Ovary (tissue), 9 donors: ENCODE measurements around the gene B9D1. TPM values are rescaled to one million over a fixed set of nuclear protein-coding genes. Genes with fewer than 3 reads are reported as not detected.

Source experiments
- DNase-seq, 5 donors: peaks; one replicate each; pipeline ENCODE4 v3.0.0-alpha.2; 2019 to 2020
- H3K27ac ChIP-seq, 2 donors: fragments of 200-600 bp; one replicate each; pipeline versions ENCODE4 v1.5.1 to v1.8.0; 2019 to 2022
- H3K27me3 ChIP-seq: fragments of 200-600 bp; one replicate; pipeline ENCODE4 v1.8.0; 2022
- H3K36me3 ChIP-seq: fragments of 200-600 bp; sonication (generic); one replicate; pipeline ENCODE4 v1.5.1; 2019
- H3K4me1 ChIP-seq: one replicate; pipeline ENCODE4 v1.8.1; 2013; ENCODE audit warnings: mild to moderate bottlenecking, moderate library complexity; ENCODE audit not compliant: insufficient read depth
- H3K4me3 ChIP-seq: fragments of 200-600 bp; sonication (generic); one replicate; pipeline ENCODE4 v1.5.1; 2017
- H3K9me3 ChIP-seq, 2 donors: fragments of 200-600 bp in 1 of 2; sonication (generic) in 1 of 2; one replicate each; pipeline versions ENCODE4 v1.5.1 to v1.8.1; 2013 to 2019; ENCODE audit warnings: mild to moderate bottlenecking in 1 of 2, moderate library complexity in 1 of 2
- CTCF ChIP-seq, 3 donors: fragments of 450-650 bp in 2 of 3; fragments of 200-600 bp in 1 of 3; IDR thresholded peaks; one replicate each; pipeline versions ENCODE4 v1.5.1 to v1.8.0; 2016 to 2022; ENCODE audit warnings: antibody characterized with exemption in 3 of 3, mild to moderate bottlenecking in 1 of 3
- EP300 ChIP-seq: sonication (generic); formaldehyde crosslinking; IDR thresholded peaks from one replicate; pipeline ENCODE4 v1.6.1; 2017; ENCODE audit warnings: antibody characterized with exemption
- POLR2A ChIP-seq: fragments of 450-650 bp; IDR thresholded peaks from one replicate; pipeline ENCODE4 v1.6.1; 2017; ENCODE audit warnings: antibody characterized with exemption, mild to moderate bottlenecking, moderate library complexity
- WGBS, 3 donors: extraction: QIAGEN DNeasy Blood & Tissue Kit in 1 of 3; methylation state at CpG; one replicate each; pipeline versions ENCODE4 v1.1.5 to v1.1.7; 2013 to 2017; 5-methylcytosine and 5-hydroxymethylcytosine counted together
- intact Hi-C, 4 donors: fragments of 100-400 bp; cut with DNase I; formaldehyde crosslinking; loops; one replicate each; pipeline versions ENCODE4 v1.11.0 to v1.15.1; 2022 to 2023
- polyA plus RNA-seq, 2 donors: library from polyadenylated mRNA; stranded (reverse); fragments of 200-250 nt in 1 of 2; fragments of 350-450 nt in 1 of 2; fragmentation: Illumina TruSeq in 1 of 2; extraction: RNeasy Lipid Tissue Mini Kit (QIAGEN cat#74804) in 1 of 2; gene quantifications; one replicate each; pipeline ENCODE4 v1.2.3, GENCODE V29; 2013 to 2014
- total RNA-seq, 7 donors: library from RNA; depleted of rRNA in 2 of 7; stranded (reverse); fragments of >200 nt in 2 of 7; fragmentation: NEBNext Ultra II Directional in 3 of 7; extraction: Animal tissue kit (Norgen Biotek cat#: 25700) in 3 of 7; gene quantifications; one replicate each; pipeline versions ENCODE4 v1.1.0 to v1.2.4, GENCODE V29; 2016 to 2023
- donor health status: DM: no; HTN: no; CAD: no; lungs with moderate emphysema.
- donor health status: DM: no; HTN: no; CAD: no.
- donor health status: Bipolar disorder and iron deficiency.
- donor health status: DM: yes; HTN: yes; CAD: no.
- donor health status: DM: no; HTN: no; CAD: no.
- donor health status: DM: yes; HTN: yes; CAD: no.

The B9D1 gene
- total and polyA plus RNA-seq, 9 donors = 11.9 to 60.5 (median 22.2) TPM

DNA sequence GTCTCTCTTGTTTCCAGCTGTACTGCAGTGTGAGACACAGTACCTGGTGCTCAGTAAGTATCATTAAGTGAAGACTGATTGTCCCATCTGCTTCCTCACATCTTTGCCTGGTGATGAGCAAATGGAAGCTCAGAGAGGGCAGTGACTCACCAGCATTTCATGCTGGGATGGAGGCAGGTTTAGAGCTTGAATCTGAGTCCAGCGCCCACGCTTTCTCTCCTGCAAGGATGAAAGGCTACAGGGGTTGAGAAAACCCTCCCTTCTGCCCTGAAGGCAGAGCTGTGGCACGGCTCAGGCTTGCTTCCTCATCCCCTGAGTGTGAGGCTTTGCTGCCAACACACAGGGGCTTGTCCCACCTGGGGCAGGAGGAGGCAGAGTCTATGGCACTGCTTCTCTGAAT is 47.0 kb upstream of the B9D1 start:
- no peaks in the 10 kb centered on the region for H3K9me3 ChIP-seq
- H3K27me3 ChIP-seq = no peaks in the 10 kb centered on the region
- no peak overlapping the region for H3K27ac ChIP-seq
- no peak for DNase-seq
- WGBS, 3 donors = 80 to 88% (median 85%) methylated on average over 3 of the region's 3 CpGs
- H3K4me3 ChIP-seq = no peak overlapping the region
- intact Hi-C loops = no loop called here
- no peaks in the 10 kb centered on the region for H3K4me1 ChIP-seq
- no peaks in the 10 kb centered on the region for H3K36me3 ChIP-seq
- TF ChIP-seq CTCF (IDR thresholded peaks at IDR 0.05) (no peak), POLR2A (no peak), EP300 (no peak)

GRCh38 chr17:19409066-19409465 is 46.5 kb upstream of the B9D1 start:
- Histone ChIP-seq H3K27ac (no peak overlapping the region), H3K9me3 (no peaks in the 10 kb centered on the region), H3K27me3 (no peaks in the 10 kb centered on the region), H3K36me3 (no peaks in the 10 kb centered on the region), H3K4me1 (no peaks in the 10 kb centered on the region), H3K4me3 (no peak overlapping the region)
- intact Hi-C loops = no loop called here
- no peak for DNase-seq
- 94 to 99% (median 94%) methylated on average over 3 of the region's 3 CpGs for WGBS, 3 donors
- TF ChIP-seq EP300 (no peak), CTCF (IDR thresholded peaks at IDR 0.05) (no peak)

GRCh38 chr17:19408346-19408710 is 45.8 kb upstream of the B9D1 start:
- no peak overlapping the region for H3K27ac ChIP-seq
- DNase-seq = no peak
- intact Hi-C loops = no loop called here
- H3K36me3 ChIP-seq = no peaks in the 10 kb centered on the region
- H3K4me1 ChIP-seq = no peaks in the 10 kb centered on the region
- WGBS, 3 donors = 94 to 100% (median 98%) methylated on average over 2 of the region's 2 CpGs
- H3K4me3 ChIP-seq = no peak overlapping the region
- TF ChIP-seq POLR2A (no peak), EP300 (no peak), CTCF (IDR thresholded peaks at IDR 0.05) (no peak)
- H3K9me3 ChIP-seq = no peaks in the 10 kb centered on the region
- H3K27me3 ChIP-seq = no peaks in the 10 kb centered on the region

GRCh38 chr17:19407601-19408345 is 45.2 kb upstream of the B9D1 start:
- no peaks in the 10 kb centered on the region for H3K36me3 ChIP-seq

GRCh38 chr17:19405114-19405513 is 42.6 kb upstream of the B9D1 start:
- Histone ChIP-seq H3K9me3 (no peaks in the 10 kb centered on the region), H3K4me3 (no peak overlapping the region), H3K36me3 (no peaks in the 10 kb centered on the region), H3K27ac (no peak overlapping the region), H3K4me1 (no peaks in the 10 kb centered on the region), H3K27me3 (no peaks in the 10 kb centered on the region)
- 73 to 89% (median 88%) methylated on average over 5 of the region's 5 CpGs for WGBS, 3 donors
- no peak for TF ChIP-seq CTCF (IDR thresholded peaks at IDR 0.05)
- no peak for TF ChIP-seq POLR2A
- no peak for TF ChIP-seq EP300
- no peak for DNase-seq
- intact Hi-C loops = no loop called here

More at GRCh38 chr17:19407601-19408345, 45.2 kb upstream of the B9D1 start:
- no peak overlapping the region for H3K27ac ChIP-seq
- no peaks in the 10 kb centered on the region for H3K4me1 ChIP-seq
- H3K4me3 ChIP-seq = no peak overlapping the region
- TF ChIP-seq EP300 (no peak), POLR2A (no peak)
- no peaks in the 10 kb centered on the region for H3K27me3 ChIP-seq
- DNase-seq = no peak
- no peaks in the 10 kb centered on the region for H3K9me3 ChIP-seq
- WGBS, 3 donors = 94 to 98% (median 96%) methylated on average over 10 of the region's 10 CpGs
- intact Hi-C loops = no loop called here
